ENCODE data around the gene CD8B. TPM values are rescaled to one million over a fixed set of nuclear protein-coding genes. Genes with fewer than 3 reads are reported as not detected.
A peak's percentile ranks its signal among the peaks of the same experiment; 100 is the strongest.

CD8B gene
- total and polyA plus RNA-seq, 2 of the 13 experiments (the other 11 are each of a cell fraction or from before 2014, with no cell fraction given), result 0.04 TPM; not detected in 1

DNA sequence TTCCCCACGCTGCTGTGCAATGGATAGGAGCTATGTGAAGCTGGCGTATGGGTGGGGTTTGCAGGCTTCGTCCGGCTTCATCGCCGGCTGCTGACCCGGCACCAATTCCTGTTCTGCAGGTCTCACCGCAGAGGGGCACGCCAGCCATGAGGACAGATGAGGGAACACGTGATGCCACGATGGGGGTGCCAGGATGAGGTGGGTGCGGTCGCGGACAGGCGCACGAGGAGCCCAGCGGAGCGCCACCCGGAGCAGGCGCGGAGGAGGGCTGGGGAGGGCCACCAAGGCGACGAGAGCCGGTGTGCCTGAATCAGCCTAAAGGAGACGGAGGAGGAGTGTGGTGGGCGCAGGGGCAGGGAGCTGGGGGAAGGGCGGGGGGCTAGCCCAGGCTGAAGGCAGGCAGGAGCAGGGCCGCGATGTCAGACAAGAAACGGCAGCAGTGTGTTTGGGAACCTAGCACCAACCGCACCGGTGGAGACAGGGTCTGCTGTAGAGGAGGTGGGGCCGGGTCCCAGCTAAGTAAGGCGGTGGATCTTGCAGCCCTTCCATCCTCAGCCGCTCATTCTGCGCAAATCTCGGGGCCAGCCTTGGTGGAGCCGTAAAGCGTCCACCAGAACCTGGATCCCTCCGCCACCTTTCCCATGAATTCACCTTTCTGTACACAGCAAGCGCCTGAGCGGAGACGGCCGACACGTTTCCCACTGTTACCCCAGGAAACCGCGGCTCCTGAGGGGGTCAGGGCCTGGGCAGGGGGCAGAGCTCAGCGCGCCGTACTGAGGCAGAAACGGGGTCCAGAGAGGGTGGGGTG lies 54.0 kb downstream of the CD8B start (continued):
- TF ChIP-seq, protein P1, sequence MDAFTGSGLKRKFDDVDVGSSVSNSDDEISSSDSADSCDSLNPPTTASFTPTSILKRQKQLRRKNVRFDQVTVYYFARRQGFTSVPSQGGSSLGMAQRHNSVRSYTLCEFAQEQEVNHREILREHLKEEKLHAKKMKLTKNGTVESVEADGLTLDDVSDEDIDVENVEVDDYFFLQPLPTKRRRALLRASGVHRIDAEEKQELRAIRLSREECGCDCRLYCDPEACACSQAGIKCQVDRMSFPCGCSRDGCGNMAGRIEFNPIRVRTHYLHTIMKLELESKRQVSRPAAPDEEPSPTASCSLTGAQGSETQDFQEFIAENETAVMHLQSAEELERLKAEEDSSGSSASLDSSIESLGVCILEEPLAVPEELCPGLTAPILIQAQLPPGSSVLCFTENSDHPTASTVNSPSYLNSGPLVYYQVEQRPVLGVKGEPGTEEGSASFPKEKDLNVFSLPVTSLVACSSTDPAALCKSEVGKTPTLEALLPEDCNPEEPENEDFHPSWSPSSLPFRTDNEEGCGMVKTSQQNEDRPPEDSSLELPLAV (CRISPR knock-in tag; conservative IDR thresholded peaks at IDR 0.05; ENCODE audit: low read depth), result no peak
- TF ChIP-seq ZNF703 (CRISPR knock-in tag; IDR thresholded peaks at IDR 0.05; ENCODE audit: borderline replicate concordance) (no peak), SP5 (CRISPR knock-in tag; IDR thresholded peaks at IDR 0.05; ENCODE audit: borderline replicate concordance, low read depth) (no peak), ZZZ3 (CRISPR knock-in tag; IDR thresholded peaks at IDR 0.05; ENCODE audit: borderline replicate concordance) (no peak), ZNF772 (CRISPR knock-in tag; IDR thresholded peaks at IDR 0.05) (no peak), TAF1 (CRISPR knock-in tag; IDR thresholded peaks at IDR 0.05) (no peak), ZSCAN22 (CRISPR knock-in tag; IDR thresholded peaks at IDR 0.05) (no peak), RAD51 (IDR thresholded peaks at IDR 0.05; ENCODE audit: borderline replicate concordance) (no peak; the same call in 1 of the 2 replicates), RELA (CRISPR knock-in tag; IDR thresholded peaks at IDR 0.05) (no peak), ZNF552 (CRISPR knock-in tag; IDR thresholded peaks at IDR 0.05; ENCODE audit: borderline replicate concordance) (no peak), RBAK (CRISPR knock-in tag; IDR thresholded peaks at IDR 0.05) (no peak), RORA (CRISPR knock-in tag; IDR thresholded peaks at IDR 0.05) (no peak), SRSF1 (optimal IDR thresholded peaks at IDR 0.05; ENCODE audit: low read depth, low read length) (no peak), ZNF569 (CRISPR knock-in tag; IDR thresholded peaks at IDR 0.05; ENCODE audit: borderline replicate concordance) (peak; percentile 74; the same call in 1 of the 2 replicates), SOX6 (IDR thresholded peaks at IDR 0.05) (no peak), SOX6 (CRISPR knock-in tag; IDR thresholded peaks at IDR 0.05) (0 out of 2 replicates have a peak, but pooled peaks have one; percentile 8), ATM (IDR thresholded peaks at IDR 0.05; ENCODE audit: borderline replicate concordance) (no peak), TBX2 (CRISPR knock-in tag; IDR thresholded peaks at IDR 0.05; ENCODE audit: borderline replicate concordance) (peak; percentile 54; the same call in 1 of the 2 replicates), ZNF331 (CRISPR knock-in tag; IDR thresholded peaks at IDR 0.05) (peak; percentile 23; the same call in 1 of the 2 replicates), ZNF746 (CRISPR knock-in tag; IDR thresholded peaks at IDR 0.05) (no peak), KDM2A (CRISPR knock-in tag; IDR thresholded peaks at IDR 0.05; ENCODE audit: borderline replicate concordance, low read depth) (no peak; the same call in 1 of the 2 replicates), ZNF337 (CRISPR knock-in tag; IDR thresholded peaks at IDR 0.05; ENCODE audit: borderline replicate concordance, low read depth) (no peak), SETDB1 (CRISPR knock-in tag; IDR thresholded peaks at IDR 0.05; ENCODE audit: borderline replicate concordance) (no peak), ZNF878 (CRISPR knock-in tag; IDR thresholded peaks at IDR 0.05) (no peak)
- TF ChIP-seq, protein P2, sequence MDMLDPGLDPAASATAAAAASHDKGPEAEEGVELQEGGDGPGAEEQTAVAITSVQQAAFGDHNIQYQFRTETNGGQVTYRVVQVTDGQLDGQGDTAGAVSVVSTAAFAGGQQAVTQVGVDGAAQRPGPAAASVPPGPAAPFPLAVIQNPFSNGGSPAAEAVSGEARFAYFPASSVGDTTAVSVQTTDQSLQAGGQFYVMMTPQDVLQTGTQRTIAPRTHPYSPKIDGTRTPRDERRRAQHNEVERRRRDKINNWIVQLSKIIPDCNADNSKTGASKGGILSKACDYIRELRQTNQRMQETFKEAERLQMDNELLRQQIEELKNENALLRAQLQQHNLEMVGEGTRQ (IDR thresholded peaks at IDR 0.05; ENCODE audit: low read depth, low read length), result peak; percentile 56
- TF ChIP-seq, protein P2 (CRISPR knock-in tag; IDR thresholded peaks at IDR 0.05; ENCODE audit: borderline replicate concordance), result peak; percentile 54; the same call in 1 of the 2 replicates
- TF ChIP-seq, protein P3, sequence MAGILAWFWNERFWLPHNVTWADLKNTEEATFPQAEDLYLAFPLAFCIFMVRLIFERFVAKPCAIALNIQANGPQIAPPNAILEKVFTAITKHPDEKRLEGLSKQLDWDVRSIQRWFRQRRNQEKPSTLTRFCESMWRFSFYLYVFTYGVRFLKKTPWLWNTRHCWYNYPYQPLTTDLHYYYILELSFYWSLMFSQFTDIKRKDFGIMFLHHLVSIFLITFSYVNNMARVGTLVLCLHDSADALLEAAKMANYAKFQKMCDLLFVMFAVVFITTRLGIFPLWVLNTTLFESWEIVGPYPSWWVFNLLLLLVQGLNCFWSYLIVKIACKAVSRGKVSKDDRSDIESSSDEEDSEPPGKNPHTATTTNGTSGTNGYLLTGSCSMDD (CRISPR knock-in tag; IDR thresholded peaks at IDR 0.05), result no peak
